ENCODE results near the gene ADGRG3. TPM values are rescaled to one million over a fixed set of nuclear protein-coding genes. Genes with fewer than 3 reads are reported as not detected.

Gene ADGRG3
- total RNA-seq, 1 experiment from 2014 or later: not detected

DNA sequence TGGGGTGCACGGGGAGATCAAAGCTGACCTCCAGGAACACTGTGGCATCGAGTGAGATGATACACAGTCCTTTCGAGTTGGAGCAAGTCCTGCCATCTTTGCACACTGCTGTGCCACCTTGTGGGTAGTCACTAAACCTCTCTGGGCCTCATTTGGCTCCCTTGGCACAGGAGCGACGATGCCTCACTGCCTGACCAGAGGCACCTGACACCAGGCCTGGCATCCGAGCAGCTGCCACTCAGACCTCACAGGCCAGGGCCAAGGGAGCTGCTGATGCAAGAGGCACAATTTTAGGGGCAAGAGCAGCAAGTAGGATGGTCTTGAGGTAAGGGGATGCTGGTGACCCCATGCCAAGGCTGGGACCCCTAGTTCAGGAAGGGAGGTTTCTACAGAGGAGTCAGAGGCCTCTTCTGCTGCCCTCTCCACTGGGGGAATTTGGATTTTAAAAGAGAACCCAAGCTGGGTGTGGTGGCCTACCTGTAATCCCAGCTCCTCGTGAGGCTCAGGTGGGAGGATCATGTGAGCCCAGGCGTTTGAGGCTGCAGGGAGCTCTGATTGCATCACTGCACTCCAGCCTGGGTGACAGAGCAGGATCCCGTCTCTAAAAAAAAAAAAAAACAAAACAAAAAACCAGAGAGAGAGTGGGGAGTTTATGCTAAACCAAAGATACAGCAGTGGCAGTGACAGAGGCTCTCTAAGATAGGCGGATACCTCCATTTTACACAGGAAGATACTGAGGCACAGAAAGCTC lies 46.4 kb upstream of the ADGRG3 start:
- Mint-ChIP-seq H3K4me1 (ENCODE audit: low read depth, unreplicated experiment) (peaks cover 77% of the 10 kb centered on the region), H3K9me3 (ENCODE audit: low read depth, unreplicated experiment) (no peaks in the 10 kb centered on the region), H3K36me3 (ENCODE audit: insufficient read depth, unreplicated experiment) (peaks cover 73% of the 10 kb centered on the region), H3K27me3 (ENCODE audit: unreplicated experiment) (no peaks in the 10 kb centered on the region), H3K27ac (ENCODE audit: unreplicated experiment) (peak overlapping the region; percentile 96), H3K4me3 (ENCODE audit: low read depth, unreplicated experiment) (peak overlapping the region; percentile 90)
- CTCF ChIA-PET: interaction anchor here (0.7 kb wide), 2 partner anchors 8 to 105 kb away, joined by 3 read pairs; no protein-coding TSS in a partner anchor
- peak; percentile 66 for DNase-seq
- intact Hi-C loops (cut with micrococcal nuclease; ENCODE audit: unreplicated experiment): no loop called here
- no TSS peak for BruUV-seq (replicated peaks)
- no peak for TF ChIP-seq CTCF (IDR thresholded peaks at IDR 0.05; ENCODE audit: unreplicated experiment)

GRCh38 chr16:57622361-57623250 lies 45.5 kb upstream of the ADGRG3 start:
- TSS peak; percentile 48 for BruUV-seq (replicated peaks)
- H3K27ac Mint-ChIP-seq (ENCODE audit: unreplicated experiment): peak overlapping the region; percentile 96
- no peaks in the 10 kb centered on the region for H3K27me3 Mint-ChIP-seq (ENCODE audit: unreplicated experiment)
- H3K4me1 Mint-ChIP-seq (ENCODE audit: low read depth, unreplicated experiment): peaks cover 84% of the 10 kb centered on the region
- H3K36me3 Mint-ChIP-seq (ENCODE audit: insufficient read depth, unreplicated experiment): peaks cover 82% of the 10 kb centered on the region
- peak overlapping the region; percentile 90 for H3K4me3 Mint-ChIP-seq (ENCODE audit: low read depth, unreplicated experiment)
- intact Hi-C loops (cut with micrococcal nuclease; ENCODE audit: unreplicated experiment): loop anchor here (1.0 kb wide), 1 partner anchor 22 kb away; no protein-coding TSS in a partner anchor
- no peaks in the 10 kb centered on the region for H3K9me3 Mint-ChIP-seq (ENCODE audit: low read depth, unreplicated experiment)
- peak; percentile 50 for DNase-seq
- TF ChIP-seq CTCF (IDR thresholded peaks at IDR 0.05; ENCODE audit: unreplicated experiment): no peak
- CTCF ChIA-PET: interaction anchor here (0.6 to 2.1 kb wide), 11 partner anchors 10 to 460 kb away, joined by 3 to 16 read pairs (median 7); partner anchors contain the start of gene KATNB1

- Mint-ChIP-seq H3K4me1 (ENCODE audit: low read depth, unreplicated experiment) (peaks cover 84% of the 10 kb centered on the region), H3K36me3 (ENCODE audit: insufficient read depth, unreplicated experiment) (peaks cover 90% of the 10 kb centered on the region), H3K27me3 (ENCODE audit: unreplicated experiment) (no peaks in the 10 kb centered on the region), H3K27ac (ENCODE audit: unreplicated experiment) (peak overlapping the region; percentile 96), H3K9me3 (ENCODE audit: low read depth, unreplicated experiment) (no peaks in the 10 kb centered on the region), H3K4me3 (ENCODE audit: low read depth, unreplicated experiment) (peak overlapping the region; percentile 90)
- DNase-seq: peak; percentile 93
- CTCF ChIA-PET: interaction anchor here (0.6 to 2.1 kb wide), 11 partner anchors 10 to 459 kb away, joined by 3 to 16 read pairs (median 7); partner anchors contain the start of gene KATNB1
- intact Hi-C loops (cut with micrococcal nuclease; ENCODE audit: unreplicated experiment): loop anchor here (1.0 kb wide), 1 partner anchor 23 kb away; no protein-coding TSS in a partner anchor
- TF ChIP-seq CTCF (IDR thresholded peaks at IDR 0.05; ENCODE audit: unreplicated experiment): no peak
- BruUV-seq (replicated peaks): TSS peak; percentile 1
Observed at GRCh38 chr16:57623251-57624043, 44.7 kb upstream of the ADGRG3 start.

Data from Calu3 (cell line).